Fibroblast of pulmonary artery (primary cell): Measurements from ENCODE around the gene PRKCE.

Experiments used
- DNase-seq: peaks from one replicate; pipeline ENCODE4 v3.0.0-alpha.2; 2010; ENCODE audit warnings: low read depth
- H3K4me3 ChIP-seq: replicated peaks from 2 replicates; pipeline ENCODE4 v1.5.1; 2011; ENCODE audit warnings: low read depth, mild to moderate bottlenecking, control low read depth, low read length, moderate library complexity
- CTCF ChIP-seq: IDR thresholded peaks from 2 replicates; pipeline ENCODE4 v1.5.1; 2011; ENCODE audit warnings: mild to moderate bottlenecking, control low read depth, low read length, inconsistent platforms; ENCODE audit errors: missing control alignments

PRKCE gene

GRCh38 chr2:46157072-46157965, 505.8 kb downstream of the PRKCE start:
- DNase-seq: peak; percentile 55
- TF ChIP-seq CTCF: no peak
- H3K4me3 ChIP-seq: no peak overlapping the region

DNA sequence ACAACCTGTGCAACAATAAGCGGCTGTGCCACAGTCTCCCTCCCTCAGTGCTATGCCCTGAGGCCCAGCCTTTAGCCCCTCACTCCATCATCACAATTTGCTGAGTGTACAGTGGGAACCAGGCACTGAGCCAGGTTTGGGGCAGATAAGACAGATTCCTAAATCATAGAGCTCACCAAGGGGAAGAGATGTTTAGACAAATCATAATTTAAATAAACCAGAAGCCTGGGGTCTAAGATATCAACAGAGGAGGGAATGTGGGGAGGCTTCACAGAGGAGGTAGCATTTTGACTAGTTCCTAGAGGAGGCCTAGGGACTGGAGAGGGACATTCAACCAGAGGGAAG, 506.5 kb downstream of the PRKCE start:
- TF ChIP-seq CTCF: no peak
- H3K4me3 ChIP-seq: no peak overlapping the region
- peak; percentile 54 for DNase-seq

DNA sequence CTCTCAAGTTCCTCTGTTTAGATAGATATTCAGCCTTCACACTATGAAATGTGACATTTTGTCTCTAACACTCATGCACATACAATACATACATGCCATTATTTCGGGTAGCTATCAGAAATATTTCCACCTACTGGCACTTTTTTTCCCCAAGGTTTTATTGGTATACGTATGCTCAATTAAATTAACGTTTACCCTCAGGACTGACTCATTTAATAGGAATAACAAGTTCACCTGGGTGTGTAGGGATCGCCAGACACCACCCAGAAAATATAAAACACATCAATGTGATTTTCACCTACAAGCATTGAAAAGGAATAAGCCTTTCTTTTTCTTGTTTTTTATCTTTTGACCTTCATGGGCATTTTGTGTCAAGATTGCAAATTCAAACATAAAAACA, 507.2 kb downstream of the PRKCE start:
- no peak overlapping the region for H3K4me3 ChIP-seq
- no peak for TF ChIP-seq CTCF
- no peak for DNase-seq

DNA sequence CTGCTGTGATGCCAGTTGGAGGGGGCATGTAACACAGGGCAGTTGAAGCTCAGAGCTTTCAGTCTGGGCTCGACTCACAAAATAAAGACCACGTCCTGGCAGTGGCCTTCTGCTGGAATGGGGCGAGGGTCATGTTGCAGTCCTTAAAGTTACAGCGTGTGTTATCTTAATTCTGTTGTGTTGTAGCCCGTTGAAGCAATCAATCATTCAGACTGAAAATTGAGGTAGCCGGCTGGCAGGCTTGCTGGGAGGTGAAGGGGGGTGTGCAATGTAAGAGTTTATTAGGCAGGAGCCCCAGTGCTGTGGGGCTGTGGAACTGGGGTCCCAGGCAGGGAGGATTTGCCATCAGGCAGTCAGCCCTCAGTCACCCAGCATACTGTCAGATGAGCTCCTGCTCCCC, 508.9 kb downstream of the PRKCE start:
- TF ChIP-seq CTCF: no peak
- H3K4me3 ChIP-seq: no peak overlapping the region
- DNase-seq: no peak

- no peak for DNase-seq
- H3K4me3 ChIP-seq: no peak overlapping the region
- TF ChIP-seq CTCF: no peak
Observed at GRCh38 chr2:46161315-46161714, 509.8 kb downstream of the PRKCE start.

DNA sequence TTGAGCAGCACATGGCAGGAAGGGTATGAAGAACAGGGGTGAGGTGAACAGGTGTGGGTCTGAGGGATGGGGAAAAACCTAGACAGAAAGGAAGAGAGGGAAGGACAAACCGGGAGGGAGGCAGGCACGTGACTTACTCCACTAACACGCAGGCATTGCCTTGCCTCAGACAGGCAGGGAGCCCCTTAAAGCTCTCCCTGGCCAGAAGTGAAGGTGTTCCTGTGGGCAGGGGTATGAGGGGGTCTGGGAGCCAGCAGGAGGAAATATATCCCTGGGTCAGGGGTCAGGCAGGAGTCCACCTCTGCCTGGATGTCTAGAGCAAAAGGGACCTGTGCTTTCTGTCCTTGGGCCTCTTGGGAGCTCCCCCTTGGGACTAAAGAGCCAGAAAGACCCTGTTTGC, 510.4 kb downstream of the PRKCE start:
- TF ChIP-seq CTCF: no peak
- H3K4me3 ChIP-seq: no peak overlapping the region
- DNase-seq: no peak

GRCh38 chr2:46162329-46163097, 511.0 kb downstream of the PRKCE start:
- peak; percentile 53 for DNase-seq
- no peak for TF ChIP-seq CTCF
- H3K4me3 ChIP-seq: no peak overlapping the region
